ENCODE measurements around the gene SLC38A8. TPM values are rescaled to one million over a fixed set of nuclear protein-coding genes. Genes with fewer than 3 reads are reported as not detected.

The SLC38A8 gene
- total RNA-seq, 1 experiment from 2014 or later: 0.35 TPM

DNA sequence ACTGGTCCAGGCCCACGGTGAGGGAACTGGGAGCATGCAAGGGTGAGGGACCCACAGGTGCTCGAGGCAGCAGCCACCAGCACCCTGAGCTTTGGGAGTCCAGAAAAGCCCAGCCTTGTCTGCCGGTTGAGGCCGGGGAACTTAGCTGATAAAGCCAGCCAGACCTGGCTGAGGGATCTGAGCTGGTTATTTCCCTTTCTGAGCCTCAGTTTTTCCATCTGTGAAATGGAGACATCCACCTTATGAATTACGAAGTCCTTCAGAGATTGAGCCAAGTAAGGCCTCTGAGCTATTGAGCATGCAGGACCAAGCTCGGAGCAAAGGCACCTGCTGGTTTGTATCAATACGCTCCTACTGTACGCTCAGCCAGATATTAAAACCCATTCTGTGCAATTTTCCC is 60.8 kb downstream of the SLC38A8 start:
- Histone ChIP-seq H3K14ac (ENCODE audit: insufficient read depth, low read length) (no peak overlapping the region), H3T11ph (ENCODE audit: low read length) (no peak overlapping the region), H4K8ac (replicated peaks; ENCODE audit: insufficient read length, low read depth, low read length) (no peak overlapping the region), H3K9me3 (ENCODE audit: control insufficient read depth, low read depth, low read length) (peaks cover 11% of the 10 kb centered on the region), H4K20me1 (ENCODE audit: control insufficient read depth, insufficient read depth, insufficient read length) (no peaks in the 10 kb centered on the region), H3K4me1 (ENCODE audit: insufficient read depth, low read length) (no peaks in the 10 kb centered on the region), H3K4me2 (ENCODE audit: insufficient read depth, insufficient read length, low read length) (no peak overlapping the region), H2BK5ac (ENCODE audit: insufficient read length, low read length) (no peak overlapping the region), H3K79me2 (ENCODE audit: insufficient read depth, low read length) (no peaks in the 10 kb centered on the region), H3K79me1 (ENCODE audit: insufficient read depth, low read depth, low read length, poor library complexity, severe bottlenecking) (no peaks in the 10 kb centered on the region), H3K23me2 (ENCODE audit: insufficient read length, low read depth, low read length, poor library complexity, severe bottlenecking) (no peaks in the 10 kb centered on the region), H2BK12ac (ENCODE audit: insufficient read length, low read depth, low read length) (no peak overlapping the region), H2BK120ac (ENCODE audit: low read depth, low read length, poor library complexity, severe bottlenecking) (no peak overlapping the region), H4K91ac (ENCODE audit: insufficient read length, low read depth, low read length) (no peak overlapping the region), H3K27me3 (ENCODE audit: insufficient read depth, low read length) (no peaks in the 10 kb centered on the region), H3K9ac (ENCODE audit: extremely low read depth, insufficient read length, low read length) (no peak overlapping the region), H4K5ac (ENCODE audit: insufficient read length, low read depth, low read length) (no peak overlapping the region), H2AFZ (ENCODE audit: low read length) (no peak overlapping the region), H3K18ac (ENCODE audit: insufficient read length, low read depth, low read length) (no peak overlapping the region), H2BK20ac (ENCODE audit: low read depth, low read length, poor library complexity, severe bottlenecking) (no peak overlapping the region), H2AK5ac (ENCODE audit: insufficient read length, low read length) (no peak overlapping the region), H3K27ac (ENCODE audit: insufficient read length, low read depth, low read length) (no peak overlapping the region), H3K23ac (ENCODE audit: insufficient read length, low read depth, low read length) (no peak overlapping the region), H3K56ac (ENCODE audit: insufficient read length, low read depth, low read length) (no peak overlapping the region), H3K4ac (ENCODE audit: low read depth, low read length) (no peak overlapping the region), H2BK15ac (ENCODE audit: low read depth, low read length) (no peak overlapping the region)
- no peak for DNase-seq
- Mint-ChIP-seq H3K27ac (no peak overlapping the region), H3K4me3 (no peak overlapping the region), H3K27me3 (ENCODE audit: low read depth) (peaks cover 20% of the 10 kb centered on the region), H3K36me3 (ENCODE audit: insufficient read depth in 1 of 3, low read depth in 3 of 3) (peaks cover 21 to 48% (median 31%) of the 10 kb centered on the region in 3 experiments), H3K9me3 (peaks cover 20 to 21% of the 10 kb centered on the region in 2 experiments), H3K4me1 (peaks cover 22 to 33% of the 10 kb centered on the region in 2 experiments)
- TF ChIP-seq, protein P1, sequence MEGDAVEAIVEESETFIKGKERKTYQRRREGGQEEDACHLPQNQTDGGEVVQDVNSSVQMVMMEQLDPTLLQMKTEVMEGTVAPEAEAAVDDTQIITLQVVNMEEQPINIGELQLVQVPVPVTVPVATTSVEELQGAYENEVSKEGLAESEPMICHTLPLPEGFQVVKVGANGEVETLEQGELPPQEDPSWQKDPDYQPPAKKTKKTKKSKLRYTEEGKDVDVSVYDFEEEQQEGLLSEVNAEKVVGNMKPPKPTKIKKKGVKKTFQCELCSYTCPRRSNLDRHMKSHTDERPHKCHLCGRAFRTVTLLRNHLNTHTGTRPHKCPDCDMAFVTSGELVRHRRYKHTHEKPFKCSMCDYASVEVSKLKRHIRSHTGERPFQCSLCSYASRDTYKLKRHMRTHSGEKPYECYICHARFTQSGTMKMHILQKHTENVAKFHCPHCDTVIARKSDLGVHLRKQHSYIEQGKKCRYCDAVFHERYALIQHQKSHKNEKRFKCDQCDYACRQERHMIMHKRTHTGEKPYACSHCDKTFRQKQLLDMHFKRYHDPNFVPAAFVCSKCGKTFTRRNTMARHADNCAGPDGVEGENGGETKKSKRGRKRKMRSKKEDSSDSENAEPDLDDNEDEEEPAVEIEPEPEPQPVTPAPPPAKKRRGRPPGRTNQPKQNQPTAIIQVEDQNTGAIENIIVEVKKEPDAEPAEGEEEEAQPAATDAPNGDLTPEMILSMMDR (conservative IDR thresholded peaks at IDR 0.05): no peak
- no CpG with 5 or more reads among the region's 8 CpGs for WGBS (ENCODE audit: extremely low coverage, insufficient read length, low lambda C conversion rate)
